RPMI8226 (cell line): Measurements from ENCODE around the gene STK24.
"Not testable (repeated sequence)": the region's sequence is repeated elsewhere in the genome, so short reads cannot be mapped to it uniquely, and the experiment has no call there.

ENCODE experiments used
- DNase-seq: peaks from one replicate; pipeline ENCODE4 v3.0.0-alpha.2; 2015

STK24 gene

DNA sequence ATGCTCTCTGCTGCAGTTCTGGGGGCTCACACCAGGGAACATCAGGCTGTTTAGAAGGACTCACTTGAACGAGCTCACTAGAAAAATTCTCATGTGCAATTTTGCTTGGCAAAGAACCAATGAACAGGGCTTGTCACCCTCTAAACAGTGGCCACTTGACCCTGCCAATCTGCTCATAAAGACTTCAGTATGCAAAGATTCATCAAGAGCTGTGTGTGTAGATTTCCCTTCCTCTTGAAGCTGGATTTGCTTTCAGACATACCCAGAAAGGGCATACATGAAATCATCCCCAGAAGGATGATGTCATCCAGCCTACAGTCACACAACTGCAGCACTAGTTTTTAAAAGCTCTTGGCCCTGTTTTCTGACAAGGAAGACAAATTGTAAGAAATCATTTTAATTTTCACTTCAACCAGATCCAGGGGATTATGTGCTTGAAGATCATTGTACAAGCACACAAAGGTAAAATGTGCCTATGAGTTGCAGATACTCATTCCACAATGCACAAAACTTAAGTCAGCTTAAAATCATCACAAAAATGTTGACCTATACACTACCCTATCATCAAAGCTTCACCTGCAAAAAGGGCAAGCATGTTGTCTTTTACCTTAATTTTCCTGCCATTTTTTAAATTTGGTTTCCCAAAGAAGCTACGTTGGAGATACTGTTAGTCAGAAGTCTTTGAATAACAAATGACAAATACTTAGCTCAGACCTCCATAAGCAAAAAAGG lies 5.2 kb upstream of the STK24 start:
- peak; percentile 33 for DNase-seq

DNA sequence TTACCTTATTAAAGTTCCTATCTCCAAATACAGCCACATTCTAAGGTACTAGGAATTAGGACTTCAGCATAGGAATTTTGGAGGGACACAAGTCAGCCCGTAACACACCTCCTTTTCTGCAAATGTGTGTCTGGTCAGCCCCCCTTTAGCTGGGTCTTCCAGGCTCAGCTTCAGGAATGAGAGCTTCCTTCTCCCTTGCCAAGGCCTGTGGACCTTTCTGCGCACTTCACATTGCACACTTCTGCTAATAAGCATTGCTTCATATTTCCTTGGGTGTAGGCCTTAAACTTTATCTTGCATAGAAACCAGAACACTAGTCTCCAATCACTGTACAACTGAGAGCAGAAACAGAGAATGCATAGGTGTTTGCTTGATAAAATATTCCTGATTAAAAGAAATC lies 4.5 kb upstream of the STK24 start:
- no peak for DNase-seq

DNA sequence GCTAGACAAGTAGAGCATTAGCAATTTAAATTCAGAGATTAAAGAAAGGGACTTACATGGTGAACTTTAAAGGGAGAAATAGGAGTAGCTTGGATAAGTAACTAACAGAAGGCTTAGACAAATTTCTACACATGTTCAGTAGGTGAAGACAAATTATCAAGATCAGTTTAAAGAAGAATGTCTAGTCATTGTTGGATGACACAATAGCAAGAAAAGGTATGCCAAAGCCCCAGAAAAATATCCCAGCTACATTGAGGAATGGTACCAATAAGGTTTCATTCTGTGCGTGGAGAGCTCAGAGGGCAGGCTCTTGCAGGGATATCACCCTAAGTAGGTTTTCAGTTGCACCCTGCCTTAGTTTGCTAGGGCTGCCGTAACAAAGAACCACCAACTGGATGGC lies 3.5 kb upstream of the STK24 start:
- DNase-seq, result no peak

DNA sequence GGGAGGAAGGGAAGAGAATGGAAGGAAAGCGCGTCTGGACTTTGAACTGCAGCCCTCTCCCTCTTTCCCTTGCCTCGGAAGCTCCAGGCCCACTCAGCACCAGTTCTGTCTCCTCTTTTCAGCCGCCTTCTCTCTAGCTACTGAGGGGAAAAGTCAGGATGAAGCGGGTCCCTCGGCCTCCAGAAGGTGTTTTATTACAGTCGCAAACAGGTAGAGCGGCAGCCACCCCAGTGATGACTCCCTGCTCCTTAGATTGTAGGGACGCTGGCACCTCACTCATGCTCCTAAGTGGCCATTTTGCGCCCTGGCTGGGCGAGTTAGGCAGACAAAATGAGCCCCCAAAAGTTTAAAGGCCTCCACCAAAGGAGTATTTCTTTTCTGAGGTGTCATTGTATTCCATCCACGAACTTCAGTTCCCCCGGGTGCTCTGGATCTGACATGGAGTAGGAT lies 954 bp upstream of the STK24 start:
- no peak for DNase-seq

DNA sequence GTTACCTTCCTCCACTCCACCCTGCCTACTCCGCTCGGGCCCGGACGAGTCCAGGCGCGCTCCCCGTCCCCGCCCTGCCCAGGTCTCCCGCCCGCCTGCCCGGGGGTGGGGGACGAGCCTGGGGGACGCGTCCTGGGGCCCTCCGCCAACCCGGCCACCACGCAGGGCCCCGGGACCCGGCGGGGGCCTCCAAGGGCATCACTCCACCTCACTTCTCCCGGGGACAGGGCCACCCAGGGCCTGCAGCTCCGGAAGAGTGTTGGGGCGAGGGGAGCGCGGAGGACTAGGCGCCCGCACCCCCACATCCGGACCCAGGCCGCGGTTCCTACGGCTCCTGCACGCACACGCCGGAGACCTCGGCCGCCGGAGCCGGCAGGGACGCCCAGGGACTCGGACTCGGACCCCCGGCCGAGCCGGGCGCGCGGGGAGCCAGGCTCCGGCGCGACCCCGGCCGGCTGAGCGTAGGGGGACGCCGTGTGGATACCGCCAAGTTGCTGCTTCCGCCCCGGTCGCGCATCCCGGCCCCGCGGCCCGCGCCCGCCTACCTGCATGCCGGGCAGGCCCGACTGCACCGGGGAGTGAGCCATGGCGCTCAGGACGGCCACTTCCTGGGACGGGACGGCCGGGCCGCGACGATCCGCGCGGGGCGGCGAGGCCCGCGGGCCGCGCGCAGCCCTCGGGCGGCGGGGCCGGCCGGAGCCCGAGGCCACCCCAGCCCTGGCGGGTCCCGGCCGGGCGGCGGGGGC lies 534 bp downstream of the STK24 start:
- peak; percentile 33 for DNase-seq

DNA sequence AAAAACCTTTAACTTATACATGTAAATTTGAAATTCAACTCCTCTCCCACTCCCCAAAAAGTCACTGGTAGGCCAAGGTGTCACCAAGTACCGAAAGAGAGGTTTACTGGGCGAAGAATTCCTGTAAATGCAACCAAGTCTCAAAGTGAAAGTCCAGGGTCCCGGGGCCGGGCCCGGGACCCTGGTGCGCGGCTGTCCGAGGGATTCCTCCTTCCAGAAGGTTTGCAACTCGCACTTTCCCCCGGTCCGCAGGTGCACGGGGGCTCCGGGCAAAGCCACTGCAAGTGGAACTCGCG lies 1.1 kb downstream of the STK24 start:
- peak; percentile 23 for DNase-seq

DNA sequence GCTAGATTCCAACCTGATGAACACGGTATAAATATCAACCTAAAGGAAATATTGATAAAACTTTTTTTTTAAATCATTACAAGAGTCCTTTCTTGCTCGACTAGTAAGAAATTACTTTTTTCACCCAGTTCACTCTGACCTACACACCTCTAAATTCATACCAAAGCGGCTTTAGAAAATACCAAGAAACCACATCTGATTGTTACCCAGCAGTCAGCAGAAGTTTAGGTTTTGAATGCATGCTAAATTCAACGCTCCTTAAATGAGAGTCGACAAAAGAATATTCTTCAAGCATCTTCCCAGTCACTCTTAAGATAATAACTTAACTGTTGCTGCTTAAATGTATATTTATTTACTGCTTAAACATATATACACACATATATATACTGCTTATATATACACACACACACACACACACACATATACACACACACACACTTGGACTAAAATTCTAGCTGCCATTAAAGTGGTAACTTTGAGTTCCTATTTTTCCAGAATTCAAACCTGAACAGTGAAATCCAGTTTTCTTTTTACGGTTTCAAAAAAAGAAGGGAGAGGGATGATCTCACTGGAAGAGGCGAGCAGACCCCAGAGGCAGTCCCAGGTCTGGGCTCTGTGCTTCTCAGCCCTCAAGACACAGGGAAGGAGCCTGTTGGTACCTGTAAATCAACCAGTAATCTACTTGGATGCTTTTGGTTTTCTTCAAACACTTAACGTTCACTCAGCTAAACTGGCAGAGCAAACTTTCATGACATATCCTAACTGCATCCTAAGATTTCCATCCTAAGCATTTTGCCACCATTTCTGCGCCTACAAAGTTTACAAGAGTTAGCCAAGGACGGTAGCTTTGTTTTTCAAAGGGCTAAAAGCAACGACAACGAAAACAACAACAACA lies 1.7 kb downstream of the STK24 start:
- peak; percentile 16 for DNase-seq

DNA sequence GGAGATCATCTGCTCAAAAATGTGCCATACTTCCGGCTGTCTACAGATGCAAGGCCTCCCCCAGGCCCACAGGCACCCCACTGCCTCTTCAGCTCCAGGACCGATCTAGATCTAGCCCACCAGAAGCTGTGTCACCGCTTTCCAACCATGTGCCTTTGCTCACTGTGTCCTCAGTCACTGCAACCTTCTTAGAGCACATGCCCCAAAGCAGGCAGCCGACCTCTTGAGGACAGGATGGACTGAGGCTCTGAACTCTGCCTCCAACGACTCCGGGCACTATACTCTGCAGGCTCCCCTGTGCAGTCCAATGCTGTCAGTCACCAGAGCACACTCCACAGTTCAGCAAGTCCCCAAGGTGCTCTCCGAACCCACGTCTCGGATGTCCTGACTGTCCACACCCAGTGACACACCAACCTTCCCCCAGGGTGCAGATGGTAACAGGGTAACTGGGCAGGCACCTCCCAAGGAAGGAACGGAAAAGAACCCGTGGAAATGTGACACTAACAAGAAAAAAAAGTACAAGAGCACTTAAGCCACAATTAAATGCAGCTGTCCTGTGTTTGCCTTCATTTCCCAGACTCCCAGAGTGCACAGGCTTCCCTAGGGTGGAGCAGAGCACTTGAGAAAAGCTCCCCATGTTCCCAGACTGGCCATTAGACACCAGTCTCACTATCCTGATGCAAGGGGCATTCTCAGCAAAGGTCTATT lies 4.8 kb downstream of the STK24 start:
- peak; percentile 35 for DNase-seq

DNA sequence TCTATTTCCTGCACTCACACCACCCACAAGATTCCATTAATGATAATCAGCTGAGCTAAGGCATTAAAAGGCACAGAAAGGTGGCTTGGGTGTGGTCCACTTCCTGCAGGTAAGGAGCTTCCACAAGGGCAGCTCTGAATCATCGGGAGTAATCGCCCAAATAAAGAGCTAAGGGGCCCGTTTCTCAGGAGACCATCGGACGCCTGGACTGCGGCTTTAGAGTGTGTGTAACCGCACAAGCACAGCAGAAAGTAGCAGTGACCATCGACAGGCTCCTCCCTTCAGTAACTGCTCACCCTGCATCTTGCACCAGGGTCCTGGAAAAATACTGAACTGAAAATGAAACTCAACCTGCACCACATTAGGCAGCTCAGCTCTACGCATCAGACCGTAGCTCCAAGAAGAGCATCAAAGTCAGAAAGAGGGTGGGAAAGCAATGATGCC lies 6.0 kb downstream of the STK24 start:
- DNase-seq, result peak; percentile 85

DNA sequence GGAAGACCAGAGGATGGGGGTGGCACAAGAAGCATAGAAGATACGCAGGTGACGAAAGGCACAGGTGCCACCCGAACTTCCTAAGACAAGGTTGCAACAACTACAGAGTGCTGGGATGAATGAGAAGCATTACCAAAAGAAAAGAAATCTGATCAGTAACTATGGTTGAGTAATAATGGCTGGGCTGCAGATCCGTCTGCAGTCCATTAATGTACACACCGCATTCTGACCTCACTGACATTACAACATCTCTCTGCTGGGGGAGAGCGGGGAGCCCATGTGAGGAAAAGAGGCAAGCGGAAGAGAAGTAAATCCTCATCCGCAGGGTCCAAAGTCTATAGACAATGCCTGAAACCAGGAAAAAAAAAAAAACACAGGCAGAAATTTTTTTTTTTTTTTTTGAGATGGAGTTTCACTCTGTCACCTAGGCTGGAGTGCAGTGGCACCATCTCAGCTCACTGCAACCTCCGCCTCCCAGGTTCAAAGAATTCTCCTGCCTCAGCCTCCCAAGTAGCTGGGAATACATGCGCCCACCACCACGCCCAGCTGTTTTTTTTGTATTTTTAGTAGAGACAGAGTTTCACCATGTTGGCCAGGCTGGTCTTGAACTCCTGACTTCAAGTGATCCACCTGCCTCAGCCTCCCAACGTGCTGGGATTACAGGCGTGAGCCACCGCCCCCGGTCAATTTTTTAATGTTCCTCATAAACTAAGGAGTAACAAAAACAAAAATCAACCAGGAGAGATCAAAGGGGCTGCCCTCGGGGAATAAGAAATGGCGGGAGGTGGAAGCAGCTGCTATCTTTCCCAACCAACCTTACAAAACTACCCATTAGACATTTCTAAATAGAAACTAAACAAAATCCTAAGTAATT lies 7.2 kb downstream of the STK24 start:
- DNase-seq, result not testable (repeated sequence)

DNA sequence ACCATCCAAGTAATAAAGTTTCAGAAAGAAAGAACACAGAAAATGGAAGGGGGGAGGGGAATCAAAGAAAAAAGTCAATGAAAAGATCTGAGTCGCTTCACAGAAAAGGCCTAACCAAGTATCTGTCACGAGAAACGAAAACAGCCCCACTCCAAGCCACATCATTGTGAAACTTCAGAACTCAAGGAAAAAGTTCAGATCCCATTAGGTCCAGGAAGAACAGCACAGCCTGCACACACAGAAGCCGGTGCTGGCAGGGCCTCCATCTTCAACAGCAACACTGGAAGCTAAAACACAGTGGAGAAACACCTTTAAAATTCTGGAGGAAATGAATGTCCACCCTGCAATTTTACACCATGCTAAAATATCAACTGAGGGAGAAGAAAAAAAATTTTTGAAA lies 8.0 kb downstream of the STK24 start:
- DNase-seq, result no peak

DNA sequence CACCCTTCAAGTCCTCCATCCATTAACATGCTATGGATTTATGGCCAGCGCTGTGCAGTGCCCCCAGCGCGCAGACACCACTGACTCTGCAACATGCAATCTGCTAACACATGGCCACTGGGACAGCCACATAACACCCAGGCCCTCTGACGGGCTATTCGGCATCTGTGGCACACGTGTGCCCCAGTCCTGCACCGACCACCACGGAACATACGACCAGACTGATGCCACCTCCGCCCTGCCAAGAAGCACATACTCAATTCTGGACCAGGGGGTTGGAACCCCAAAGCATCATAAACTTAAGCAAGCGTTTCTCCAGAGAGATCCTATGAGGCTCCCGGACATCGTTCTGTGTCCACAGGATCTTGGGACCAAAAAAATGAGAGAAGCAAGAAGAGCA lies 9.8 kb downstream of the STK24 start:
- no peak for DNase-seq

DNA sequence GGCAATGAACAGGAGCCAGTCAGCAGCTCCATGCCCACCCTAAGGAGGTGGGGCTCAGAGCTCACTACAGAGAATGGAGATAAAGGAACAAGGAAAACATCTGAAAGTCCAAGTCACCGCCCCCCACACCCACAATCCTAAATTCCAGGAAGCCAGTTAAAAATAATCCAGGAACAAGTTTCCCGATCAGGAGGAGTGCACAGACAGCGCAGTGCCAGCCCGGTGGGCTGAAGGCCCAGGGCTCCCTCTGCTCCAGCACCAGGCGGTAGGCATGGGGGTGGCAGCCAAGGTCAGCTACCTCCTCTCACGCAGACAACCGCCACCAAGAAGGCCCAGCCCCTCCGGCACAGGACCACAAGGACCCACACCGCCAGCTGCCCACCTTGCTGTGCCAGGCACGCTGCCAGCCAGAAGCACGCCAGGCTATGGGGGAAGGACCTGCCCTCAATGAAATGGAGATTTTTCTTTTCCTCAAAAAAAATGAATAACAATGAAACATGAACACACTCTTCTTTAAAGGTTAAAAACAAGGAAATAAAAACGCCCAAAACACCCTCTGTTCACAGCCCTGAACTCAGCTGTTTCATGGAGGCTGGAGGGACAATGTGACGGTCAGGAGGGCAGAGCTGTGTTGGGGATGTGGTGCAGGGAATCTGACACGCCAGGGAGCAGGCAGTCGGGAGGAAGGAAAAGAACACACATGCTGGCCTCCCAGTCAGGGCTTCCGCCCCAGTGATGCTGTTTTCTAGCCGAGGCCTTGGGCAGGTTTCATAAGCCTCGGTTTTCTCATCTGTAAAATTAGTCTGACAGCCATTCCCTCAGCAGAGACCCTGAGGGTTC lies 11.0 kb downstream of the STK24 start:
- DNase-seq, result no peak

DNA sequence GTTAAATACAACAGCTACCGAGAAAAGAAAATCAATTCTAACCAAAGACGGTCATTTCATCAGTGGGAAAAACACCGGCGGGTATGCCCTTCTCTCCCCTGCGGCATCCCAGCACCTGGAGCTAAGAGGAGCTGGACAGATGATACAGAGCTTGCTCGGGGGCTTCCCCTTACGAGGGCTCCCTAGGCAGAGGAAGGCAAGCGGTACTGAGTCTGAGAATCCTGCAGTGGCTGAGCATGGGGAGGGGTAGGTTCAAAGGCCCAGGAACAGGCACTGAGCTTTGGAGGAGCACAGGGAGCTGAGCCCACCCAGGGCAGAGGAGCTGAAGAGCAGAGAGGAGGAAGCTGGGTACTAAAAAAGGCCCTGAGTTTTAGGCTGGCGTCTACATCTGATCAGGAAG lies 12.7 kb downstream of the STK24 start:
- DNase-seq, result no peak

DNA sequence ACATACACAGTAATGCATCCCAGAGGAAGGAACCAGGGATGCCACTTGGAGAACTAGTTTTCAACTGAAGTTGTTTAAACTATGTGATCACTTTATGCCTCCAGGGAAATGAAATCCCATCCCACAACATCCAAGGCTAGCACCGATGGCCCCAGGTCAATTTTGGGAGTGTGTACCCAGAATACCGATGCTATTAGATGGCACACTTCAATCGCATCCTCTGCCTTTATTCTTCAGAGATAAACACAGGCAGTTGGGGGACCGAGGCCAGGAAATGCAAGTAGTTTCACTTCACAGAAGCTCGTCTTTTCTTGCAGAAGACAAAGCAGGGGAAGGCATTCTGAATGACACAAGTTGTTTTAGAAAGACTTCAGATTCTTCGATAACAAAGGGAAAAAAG lies 13.8 kb downstream of the STK24 start:
- no peak for DNase-seq

DNA sequence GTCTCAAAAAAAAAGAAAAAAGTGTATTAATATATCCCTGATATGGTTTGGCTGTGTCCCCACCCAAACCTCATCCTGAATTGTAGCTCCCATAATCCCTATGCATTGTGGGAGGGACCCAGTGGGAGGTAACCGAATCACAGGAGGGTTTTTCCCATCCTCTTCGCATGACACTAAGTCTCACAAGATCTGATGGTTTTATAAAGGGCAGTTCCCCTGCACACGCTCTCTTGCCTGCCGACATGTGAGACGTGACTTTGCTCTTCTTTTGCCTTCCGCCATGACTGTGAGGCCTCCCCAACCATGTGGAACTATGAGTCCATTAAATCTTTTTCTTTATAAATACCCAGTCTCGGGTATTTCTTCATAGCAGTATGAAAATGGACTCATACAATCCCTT lies 17.7 kb downstream of the STK24 start:
- DNase-seq, result no peak

DNA sequence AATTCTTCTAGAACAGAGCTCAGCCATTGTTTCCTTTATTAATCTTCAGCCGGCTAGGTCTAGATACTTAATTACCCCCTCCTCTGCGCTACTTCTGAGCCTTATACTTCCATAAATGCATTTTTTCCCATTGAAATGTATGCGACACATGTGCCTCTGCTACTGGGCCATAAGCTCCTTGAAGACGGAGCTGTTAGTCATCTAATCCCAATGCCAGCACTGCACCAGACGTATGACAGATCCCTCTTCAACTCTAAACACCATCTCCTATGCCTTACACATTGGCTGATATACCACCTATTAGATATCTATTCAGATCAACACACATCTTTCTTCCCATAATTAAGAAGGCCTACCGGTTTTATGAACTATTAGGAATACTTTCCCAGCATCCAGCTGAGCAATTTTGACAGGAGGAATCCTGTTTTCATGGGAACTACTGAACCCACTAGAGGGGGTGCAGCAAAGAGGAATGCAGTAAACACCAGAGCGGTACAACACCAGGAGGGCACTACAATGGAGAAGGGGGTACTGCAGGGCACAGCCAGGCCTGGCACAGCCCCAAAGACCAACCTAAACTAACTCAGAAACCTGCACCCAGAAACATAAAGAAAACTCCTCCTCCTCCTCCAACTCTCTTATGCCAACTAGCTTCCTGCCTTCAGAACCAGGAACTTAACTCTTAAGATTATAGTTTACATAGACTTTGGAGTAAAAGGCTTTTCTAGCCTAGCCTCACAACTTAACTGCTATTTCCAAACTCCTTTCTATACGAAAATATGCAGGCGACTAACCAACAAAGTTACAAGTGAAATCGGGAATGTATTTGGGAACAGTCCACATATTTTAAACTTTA lies 18.7 kb downstream of the STK24 start:
- DNase-seq, result no peak

DNA sequence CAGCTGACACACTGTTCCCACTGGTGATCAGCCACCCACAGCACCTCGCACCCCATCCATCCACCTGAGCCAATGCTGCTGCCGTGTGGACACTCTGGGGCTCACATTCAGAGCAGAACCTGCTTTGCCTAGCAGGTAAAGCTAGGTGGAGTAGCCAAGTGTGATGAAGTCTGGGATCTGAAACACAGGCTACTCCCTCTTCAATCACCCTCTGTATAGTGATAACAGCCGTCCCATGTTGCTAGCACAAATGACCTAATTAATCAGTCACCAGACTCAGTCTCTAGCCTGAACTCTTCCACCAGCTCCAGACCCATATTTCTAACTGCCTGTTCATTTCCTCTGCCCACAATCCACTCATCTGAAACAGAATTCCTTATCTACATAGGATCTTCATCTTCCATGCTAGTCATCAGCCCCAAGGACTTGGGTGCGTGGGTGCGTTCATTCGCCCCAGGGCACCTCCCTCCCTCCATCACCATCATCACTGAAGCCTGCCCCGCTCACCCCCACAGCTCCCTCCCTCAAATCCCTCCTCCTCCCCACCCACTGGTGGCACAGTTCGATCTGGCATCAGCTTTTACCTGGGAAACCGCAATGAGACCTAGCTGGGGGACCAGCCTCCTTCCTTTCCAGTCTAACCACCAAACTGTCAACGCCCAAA lies 19.8 kb downstream of the STK24 start:
- DNase-seq, result no peak

DNA sequence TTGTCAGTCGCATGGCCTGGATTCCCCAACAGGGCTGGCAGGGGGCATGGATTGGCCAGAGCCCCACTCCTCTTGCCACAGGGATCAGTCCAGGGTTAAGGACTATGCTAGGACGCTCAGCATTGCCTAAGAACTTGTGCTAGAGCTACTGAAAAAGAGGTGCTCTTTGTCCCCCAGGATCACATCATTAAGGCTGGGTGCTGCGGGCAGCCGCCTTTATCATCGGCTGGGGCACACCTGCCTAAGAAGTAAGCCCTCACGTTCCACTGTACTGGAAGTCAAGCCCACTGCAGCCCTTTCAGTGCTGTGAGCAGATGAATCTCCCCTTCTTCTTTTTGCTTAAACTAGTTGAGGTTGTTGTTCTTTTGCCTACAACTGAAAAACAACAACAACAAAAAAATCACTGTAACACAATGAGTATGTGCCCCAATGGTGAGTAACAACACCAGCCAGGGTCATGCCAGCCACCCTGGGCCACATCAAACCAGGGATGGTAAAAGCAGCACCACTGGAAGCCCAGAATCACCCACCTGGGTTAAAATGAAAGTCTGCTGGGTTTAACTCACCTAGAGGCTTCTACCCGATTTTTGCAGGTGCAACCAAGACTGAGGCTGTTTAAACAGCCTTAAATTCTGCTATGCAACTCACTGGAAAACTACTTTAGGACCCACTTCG lies 20.6 kb downstream of the STK24 start:
- no peak for DNase-seq
